Measurements from ENCODE around the gene CFAP46. TPM values are rescaled to one million over a fixed set of nuclear protein-coding genes. Genes with fewer than 3 reads are reported as not detected.

CFAP46 gene
- total RNA-seq, 1 donor from 2014 or later: 1.3 TPM

GRCh38 chr10:132834891-132835847, 107.2 kb downstream of the CFAP46 start:
- no peak overlapping the region for H3K4me3 Mint-ChIP-seq (ENCODE audit: unreplicated experiment)
- no peak for DNase-seq (ENCODE audit: low read depth)
- H3K36me3 Mint-ChIP-seq (ENCODE audit: low read depth, unreplicated experiment): no peaks in the 10 kb centered on the region
- Histone ChIP-seq H4K20me1 (ENCODE audit: insufficient read depth, low read length) (no peaks in the 10 kb centered on the region), H3K79me2 (ENCODE audit: insufficient read depth, low read length) (no peaks in the 10 kb centered on the region), H3K9me3 (ENCODE audit: insufficient read depth, low read depth, low read length) (peaks cover 2% of the 10 kb centered on the region), H3K36me3 (ENCODE audit: insufficient read depth, low read length) (no peaks in the 10 kb centered on the region), H3K4me2 (ENCODE audit: low read length) (no peak overlapping the region), H3K27me3 (ENCODE audit: insufficient read depth, low read length) (peaks cover 10% of the 10 kb centered on the region), H3K27ac (ENCODE audit: low read depth, low read length) (no peak overlapping the region), H3K4me3 (ENCODE audit: insufficient read depth, low read depth, low read length) (no peak overlapping the region), H3K4me1 (ENCODE audit: insufficient read depth, low read length) (no peaks in the 10 kb centered on the region), H3K9ac (ENCODE audit: low read length) (no peak overlapping the region), H2AFZ (ENCODE audit: low read depth, low read length) (no peak overlapping the region)
- no peak for TF ChIP-seq EZH2 (IDR thresholded peaks at IDR 0.05; ENCODE audit: insufficient read depth, low read length)
- no peaks in the 10 kb centered on the region for H3K9me3 Mint-ChIP-seq (ENCODE audit: unreplicated experiment)
- FAIRE-seq: no peak
- H3K27ac Mint-ChIP-seq (ENCODE audit: unreplicated experiment): no peak overlapping the region
- no peaks in the 10 kb centered on the region for H3K4me1 Mint-ChIP-seq (ENCODE audit: low read depth, unreplicated experiment)
- H3K27me3 Mint-ChIP-seq (ENCODE audit: low read depth, unreplicated experiment): peaks cover 36% of the 10 kb centered on the region

GRCh38 chr10:132834311-132834761, 108.0 kb downstream of the CFAP46 start:
- no peak overlapping the region for H3K4me2 ChIP-seq (ENCODE audit: low read length)
- no peaks in the 10 kb centered on the region for H3K36me3 ChIP-seq (ENCODE audit: insufficient read depth, low read length)
- H3K9ac ChIP-seq (ENCODE audit: low read length): no peak overlapping the region
- no peaks in the 10 kb centered on the region for H4K20me1 ChIP-seq (ENCODE audit: insufficient read depth, low read length)
- Mint-ChIP-seq H3K4me3 (ENCODE audit: unreplicated experiment) (no peak overlapping the region), H3K36me3 (ENCODE audit: low read depth, unreplicated experiment) (no peaks in the 10 kb centered on the region), H3K27me3 (ENCODE audit: low read depth, unreplicated experiment) (peaks cover 36% of the 10 kb centered on the region), H3K27ac (ENCODE audit: unreplicated experiment) (no peak overlapping the region), H3K4me1 (ENCODE audit: low read depth, unreplicated experiment) (no peaks in the 10 kb centered on the region), H3K9me3 (ENCODE audit: unreplicated experiment) (no peaks in the 10 kb centered on the region)
- H3K27ac ChIP-seq (ENCODE audit: low read depth, low read length): no peak overlapping the region
- no peaks in the 10 kb centered on the region for H3K4me1 ChIP-seq (ENCODE audit: insufficient read depth, low read length)
- DNase-seq (ENCODE audit: low read depth) (no peak), FAIRE-seq (no peak)
- no peaks in the 10 kb centered on the region for H3K79me2 ChIP-seq (ENCODE audit: insufficient read depth, low read length)
- H3K27me3 ChIP-seq (ENCODE audit: insufficient read depth, low read length): peaks cover 10% of the 10 kb centered on the region
- H2AFZ ChIP-seq (ENCODE audit: low read depth, low read length): no peak overlapping the region
- H3K4me3 ChIP-seq (ENCODE audit: insufficient read depth, low read depth, low read length): no peak overlapping the region
- TF ChIP-seq CTCF (IDR thresholded peaks at IDR 0.05; ENCODE audit: insufficient read depth, low read depth, low read length): no peak
- no peak for TF ChIP-seq EZH2 (IDR thresholded peaks at IDR 0.05; ENCODE audit: insufficient read depth, low read length)
- H3K9me3 ChIP-seq (ENCODE audit: insufficient read depth, low read depth, low read length): peaks cover 2% of the 10 kb centered on the region

- Mint-ChIP-seq H3K27ac (ENCODE audit: unreplicated experiment) (no peak overlapping the region), H3K36me3 (ENCODE audit: low read depth, unreplicated experiment) (no peaks in the 10 kb centered on the region), H3K9me3 (ENCODE audit: unreplicated experiment) (no peaks in the 10 kb centered on the region), H3K4me1 (ENCODE audit: low read depth, unreplicated experiment) (no peaks in the 10 kb centered on the region), H3K4me3 (ENCODE audit: unreplicated experiment) (no peak overlapping the region), H3K27me3 (ENCODE audit: low read depth, unreplicated experiment) (peaks cover 37% of the 10 kb centered on the region)
- H3K27me3 ChIP-seq (ENCODE audit: insufficient read depth, low read length): peaks cover 10% of the 10 kb centered on the region
- no peak overlapping the region for H2AFZ ChIP-seq (ENCODE audit: low read depth, low read length)
- FAIRE-seq: no peak
- no peak for DNase-seq (ENCODE audit: low read depth)
- H3K9me3 ChIP-seq (ENCODE audit: insufficient read depth, low read depth, low read length): peaks cover 2% of the 10 kb centered on the region
- H3K4me2 ChIP-seq (ENCODE audit: low read length): no peak overlapping the region
- H3K27ac ChIP-seq (ENCODE audit: low read depth, low read length): no peak overlapping the region
- H3K79me2 ChIP-seq (ENCODE audit: insufficient read depth, low read length): no peaks in the 10 kb centered on the region
- TF ChIP-seq EZH2 (IDR thresholded peaks at IDR 0.05; ENCODE audit: insufficient read depth, low read length) (no peak), CTCF (IDR thresholded peaks at IDR 0.05; ENCODE audit: insufficient read depth, low read depth, low read length) (no peak)
- no peaks in the 10 kb centered on the region for H3K36me3 ChIP-seq (ENCODE audit: insufficient read depth, low read length)
- no peaks in the 10 kb centered on the region for H3K4me1 ChIP-seq (ENCODE audit: insufficient read depth, low read length)
- H4K20me1 ChIP-seq (ENCODE audit: insufficient read depth, low read length): no peaks in the 10 kb centered on the region
- H3K9ac ChIP-seq (ENCODE audit: low read length): no peak overlapping the region
- H3K4me3 ChIP-seq (ENCODE audit: insufficient read depth, low read depth, low read length): no peak overlapping the region
Measured at GRCh38 chr10:132833421-132834111, 108.8 kb downstream of the CFAP46 start.

Measured in astrocyte (in vitro differentiated cells and primary cell).